T-helper 2 cell treated with Interferon-gamma antibody and Interleukin-4, amounts not matched to agents 100 ng/mL and 5 ng/mL, for 36 hours (primary cell): ENCODE data around the gene PPIG. TPM values are rescaled to one million over a fixed set of nuclear protein-coding genes. Genes with fewer than 3 reads are reported as not detected.
"Not testable (repeated sequence)": the region's sequence is repeated elsewhere in the genome, so short reads cannot be mapped to it uniquely, and the experiment has no call there.

Source experiments
- intact Hi-C: fragments of 100-400 bp; cut with micrococcal nuclease; formaldehyde crosslinking; loops from one replicate; pipeline ENCODE4 v1.15.1; 2023
- total RNA-seq: library from RNA; stranded (reverse); gene quantifications from 2 replicates; pipeline ENCODE4 v1.2.3, GENCODE V29; 2022

PPIG gene
- 51.9 and 55.0 TPM in 2 replicates for total RNA-seq

DNA sequence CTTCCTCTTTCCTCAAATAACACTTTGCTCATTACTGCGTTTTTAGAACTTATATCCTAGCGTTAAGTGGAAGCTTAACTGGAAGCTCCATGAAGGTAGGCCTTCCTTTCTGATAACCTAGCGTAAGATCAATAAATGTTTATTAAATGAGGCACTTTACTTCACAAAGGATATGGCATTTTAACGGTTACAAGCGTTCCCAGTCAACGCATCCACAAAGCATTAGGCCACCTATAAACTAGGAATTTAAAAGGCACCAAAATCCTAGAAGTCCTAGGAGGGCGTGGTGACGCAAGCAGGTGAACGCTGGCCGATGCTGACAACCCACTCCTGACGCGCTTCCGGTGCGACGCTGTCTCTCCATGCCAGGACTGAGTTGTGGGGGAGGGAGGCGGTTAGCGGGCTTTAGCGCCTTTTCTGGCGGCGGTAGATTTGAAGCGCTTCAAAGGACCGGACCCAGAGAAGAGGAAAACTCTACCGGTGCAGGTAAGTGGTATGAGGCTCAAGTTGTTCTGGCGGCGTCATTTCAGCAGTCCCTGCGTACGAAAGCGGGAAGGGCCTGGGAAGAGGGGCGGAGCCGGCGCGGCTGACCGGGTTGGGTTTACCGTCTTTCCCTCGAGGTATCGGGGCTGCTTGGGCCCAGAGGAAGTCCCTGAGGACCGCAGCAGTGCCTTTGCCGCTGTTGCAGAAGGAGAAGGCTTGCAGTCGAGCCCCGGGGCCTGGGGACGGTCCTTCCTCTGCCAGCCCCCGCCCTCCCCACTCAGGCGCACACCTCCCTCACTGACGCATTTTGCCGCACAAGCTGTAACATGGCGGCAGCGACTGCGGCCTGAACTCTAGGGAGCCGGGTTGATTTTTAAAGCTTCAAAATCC lies at the start of gene PPIG:
Gene PPIG, plus strand, starts transcription at position 347 of the 873 bp plus-strand sequence. CDS start 19,691 bp downstream, outside the sequence.
- intact Hi-C loops = loop anchor here (1.0 to 2.0 kb wide), 3 partner anchors 11 to 221 kb away; partner anchors contain the start of genes CFAP210, FASTKD1, LRP2 and PHOSPHO2

DNA sequence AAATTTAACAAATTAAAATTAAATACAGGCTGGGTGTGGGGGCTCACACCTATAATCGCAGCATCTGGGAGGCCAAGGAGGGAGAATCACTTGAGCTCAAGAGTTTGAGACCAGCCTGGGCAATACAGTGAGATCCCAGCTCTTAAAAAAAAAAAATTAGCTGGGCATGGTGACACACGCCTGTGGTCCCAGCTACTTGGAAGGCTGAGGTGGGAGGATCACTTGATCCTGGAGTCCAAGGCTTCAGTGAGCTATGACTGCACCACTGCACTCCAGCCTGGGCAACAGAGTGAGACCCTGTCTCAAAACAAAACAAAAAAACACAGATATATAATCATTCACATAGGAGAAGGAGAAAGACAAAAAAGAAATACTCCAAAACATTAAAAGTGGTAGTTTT lies 44.7 kb upstream of the PPIG start:
- intact Hi-C loops = not testable (repeated sequence)

DNA sequence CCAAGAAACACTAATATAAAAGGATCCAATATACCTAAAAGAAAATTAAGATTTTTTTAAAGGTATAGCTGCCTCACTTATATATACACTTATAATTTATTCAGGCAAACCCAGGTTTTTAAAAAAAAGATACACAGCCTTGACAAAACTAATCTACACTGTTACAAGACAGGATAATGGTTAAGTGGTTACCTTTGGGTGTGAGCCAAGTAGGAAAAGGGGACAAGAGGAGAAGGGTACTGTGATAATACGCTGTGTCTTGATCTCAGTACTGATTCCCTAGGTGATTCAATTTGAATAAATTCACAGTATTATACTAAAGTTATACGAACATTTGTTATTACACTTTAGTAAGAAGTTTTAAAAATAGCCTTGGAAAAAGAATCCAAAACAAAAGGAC lies 44.0 kb upstream of the PPIG start:
- intact Hi-C loops = no loop called here

DNA sequence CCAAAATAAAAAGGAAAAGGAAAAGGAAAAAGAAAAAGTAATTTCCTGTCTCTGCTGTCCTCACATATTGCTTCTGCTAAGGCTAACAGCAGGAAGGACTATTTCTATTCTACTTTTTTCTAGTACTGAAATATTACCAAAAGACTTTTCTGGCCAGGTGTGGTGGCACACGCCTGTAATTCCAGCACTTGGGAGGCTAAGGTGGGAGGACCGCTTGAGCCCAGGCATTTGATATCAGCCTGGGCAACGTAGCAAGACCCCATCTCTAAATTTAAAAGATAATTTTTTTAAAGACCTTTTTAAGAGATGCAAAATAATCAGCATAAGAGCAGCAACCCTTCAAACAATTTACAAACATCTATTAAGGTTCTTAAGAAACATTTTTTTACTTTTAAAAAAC lies 41.7 kb upstream of the PPIG start:
- intact Hi-C loops = no loop called here

DNA sequence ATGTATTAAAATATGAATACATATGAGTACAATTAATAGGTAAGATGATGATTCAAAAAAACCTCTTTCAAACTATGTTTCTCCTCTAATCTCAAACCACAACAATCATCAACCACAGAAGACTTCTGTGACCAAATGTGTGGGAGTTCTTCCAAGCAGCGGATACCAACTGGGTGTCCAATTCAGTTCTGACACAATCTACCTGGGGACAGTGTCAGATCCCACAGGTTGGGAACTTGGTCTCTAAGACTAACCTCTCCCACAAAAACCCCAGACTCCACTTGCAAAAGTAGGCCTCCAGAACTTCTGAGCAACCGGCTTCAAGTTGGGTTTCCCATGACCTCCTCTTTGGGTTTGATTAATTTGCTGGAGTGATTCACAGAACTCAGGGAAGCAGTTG lies 37.4 kb upstream of the PPIG start:
- intact Hi-C loops = no loop called here

DNA sequence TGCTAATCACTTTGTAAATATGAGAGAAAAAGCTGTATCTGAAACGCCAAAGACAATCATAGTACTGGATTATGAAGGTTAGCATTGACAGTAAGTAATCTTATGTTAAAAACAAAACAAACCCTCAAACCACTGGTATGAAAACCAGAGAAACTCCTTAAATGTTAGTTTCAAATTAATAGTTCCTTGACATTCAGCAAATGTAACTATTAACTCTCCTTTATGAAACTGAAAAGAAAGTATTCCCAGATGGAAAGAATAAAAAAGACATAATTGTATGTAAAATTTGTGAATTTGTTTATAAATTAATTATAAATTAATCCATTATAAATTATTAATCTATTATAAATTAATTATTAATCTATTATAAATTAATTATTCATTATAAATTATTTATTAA lies 22.8 kb upstream of the PPIG start:
- intact Hi-C loops = loop anchor here (5.0 kb wide), 2 partner anchors 99 to 584 kb away; no protein-coding TSS in a partner anchor

DNA sequence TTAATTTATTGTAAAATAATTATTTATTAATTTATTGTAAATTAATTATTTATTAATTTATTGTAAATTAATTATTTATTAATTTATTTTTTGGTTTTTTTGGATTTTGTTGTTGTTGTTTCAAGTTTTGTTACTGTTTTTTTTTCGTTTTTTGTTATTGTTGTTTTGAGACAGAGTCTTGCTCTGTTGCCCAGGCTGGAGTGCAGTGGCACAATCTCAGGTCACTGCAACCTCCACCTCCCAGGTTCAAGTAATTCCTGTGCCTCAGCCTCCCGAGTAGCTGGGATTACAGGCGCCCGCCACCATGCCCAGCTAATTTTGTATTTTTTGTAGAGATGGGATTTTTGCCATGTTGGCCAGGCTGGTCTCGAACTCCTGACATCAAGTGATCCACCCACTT lies 22.1 kb upstream of the PPIG start:
- intact Hi-C loops = loop anchor here (5.0 kb wide), 2 partner anchors 100 to 585 kb away; no protein-coding TSS in a partner anchor

DNA sequence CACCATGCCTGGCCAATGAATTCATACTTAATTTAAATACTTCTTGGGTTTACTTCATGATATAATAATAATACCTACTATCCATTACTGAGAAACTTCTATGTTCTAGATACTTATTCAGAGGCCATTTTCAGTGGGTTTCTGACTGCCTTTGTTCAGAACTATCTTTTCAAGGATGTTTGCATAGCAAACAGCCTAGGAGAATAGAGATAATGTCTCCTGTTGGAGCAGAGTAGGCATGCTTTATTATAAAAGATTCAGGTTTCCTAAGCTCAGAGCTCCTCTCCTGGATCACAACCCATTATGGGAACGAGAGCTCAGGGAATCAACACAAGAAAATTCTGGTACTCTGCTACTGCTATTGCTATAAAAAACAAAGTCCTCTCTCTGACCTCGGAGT lies 21.6 kb upstream of the PPIG start:
- intact Hi-C loops = loop anchor here (5.0 kb wide), 2 partner anchors 100 to 585 kb away; no protein-coding TSS in a partner anchor

DNA sequence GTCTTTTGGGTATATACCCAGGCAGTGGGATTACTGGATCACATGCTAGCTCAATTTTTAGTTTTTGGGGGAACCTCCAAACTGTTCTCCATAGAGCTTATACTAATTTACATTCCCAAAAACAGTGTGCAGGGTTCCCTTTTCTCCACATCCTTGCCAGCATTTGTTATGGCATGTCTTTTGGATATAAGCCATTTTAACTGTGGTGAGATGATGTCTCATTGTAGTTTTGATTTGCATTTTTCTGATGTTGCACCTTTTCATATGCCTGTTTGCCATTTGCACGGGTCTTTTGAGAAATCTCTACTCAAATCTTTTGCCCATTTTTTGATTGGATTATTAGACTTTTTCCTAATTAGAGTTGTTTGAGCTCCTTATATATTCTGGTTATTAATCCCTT lies 18.5 kb upstream of the PPIG start:
- intact Hi-C loops = no loop called here

DNA sequence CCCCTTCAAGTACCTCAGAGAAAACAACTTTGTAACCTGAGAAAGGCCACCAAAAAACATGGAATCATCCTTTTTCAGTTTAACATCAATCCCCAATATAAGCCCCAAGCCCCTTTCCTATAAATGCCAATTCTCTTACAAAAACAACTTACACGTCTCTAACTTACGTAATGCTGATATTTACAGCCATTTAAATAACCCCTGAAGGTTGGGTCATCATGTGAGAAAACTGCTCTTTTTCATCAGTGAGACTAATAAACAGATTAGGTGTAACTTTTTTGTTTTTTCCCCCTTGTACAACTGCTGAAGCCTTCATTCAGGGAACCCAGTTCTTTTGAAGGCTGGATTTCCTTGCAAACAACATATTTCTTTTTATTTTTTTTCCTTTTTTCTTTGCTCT lies 14.2 kb upstream of the PPIG start:
- intact Hi-C loops = loop anchor here (5.0 kb wide), 1 partner anchor 93 kb away; the partner anchor contains the start of gene BBS5

DNA sequence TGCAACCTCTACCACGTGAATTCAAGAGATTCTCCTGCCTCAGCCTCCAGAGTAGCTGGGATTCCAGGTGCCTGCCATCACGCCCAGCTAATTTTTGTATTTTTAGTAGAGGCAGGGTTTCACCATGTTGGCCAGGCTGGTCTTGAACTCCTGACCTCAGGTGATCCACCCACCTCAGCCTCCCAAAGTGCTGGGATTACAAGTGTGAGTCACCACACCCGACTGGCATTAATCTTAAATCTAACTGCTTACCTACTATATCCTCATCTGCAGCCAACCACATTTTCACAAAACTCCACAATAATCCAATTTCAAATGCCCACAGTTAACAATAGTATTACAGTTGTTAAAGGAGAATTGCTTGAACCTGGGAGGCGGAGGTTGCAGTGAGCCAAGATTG lies 13.4 kb upstream of the PPIG start:
- intact Hi-C loops = loop anchor here (5.0 kb wide), 1 partner anchor 93 kb away; the partner anchor contains the start of gene BBS5

DNA sequence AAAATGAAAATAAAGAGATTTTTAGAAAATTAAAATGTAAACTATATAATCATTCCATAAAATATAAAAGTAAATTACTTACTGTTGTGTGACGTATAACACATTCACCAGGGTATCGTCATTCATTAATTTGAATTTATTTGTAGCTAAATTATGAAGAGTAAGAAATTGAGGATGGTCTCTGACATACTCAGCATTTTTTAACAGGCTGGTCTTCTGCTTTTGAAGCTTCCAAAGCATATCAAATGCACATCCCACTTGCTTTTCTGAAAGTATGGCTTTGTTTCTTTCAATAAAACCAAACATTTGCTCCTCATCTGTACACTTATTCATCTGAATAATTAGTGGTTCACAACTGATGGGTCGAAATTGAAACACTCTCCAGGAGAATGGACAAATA lies 12.6 kb upstream of the PPIG start:
- intact Hi-C loops = loop anchor here (5.0 kb wide), 1 partner anchor 94 kb away; the partner anchor contains the start of gene BBS5

DNA sequence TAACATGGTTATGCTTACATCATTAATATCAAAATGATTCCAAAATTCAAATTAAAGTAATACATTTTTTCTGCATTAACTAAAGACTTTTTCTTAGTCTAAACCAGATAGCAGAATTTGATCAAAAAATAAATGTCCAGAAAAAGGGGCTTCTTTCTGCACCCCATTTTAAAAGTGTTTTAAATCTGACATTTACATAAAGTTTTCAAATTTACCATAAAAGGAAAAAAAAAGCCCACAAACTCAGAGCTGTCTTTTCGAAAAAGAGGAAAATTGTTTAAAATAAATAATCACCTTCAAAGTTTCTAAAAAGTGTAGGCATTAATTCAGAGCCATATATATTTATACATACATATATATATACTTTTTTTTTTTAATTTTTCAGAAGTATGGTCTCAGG lies 12.0 kb upstream of the PPIG start:
- intact Hi-C loops = loop anchor here (2.0 to 5.0 kb wide), 2 partner anchors 95 to 255 kb away; partner anchors contain the start of genes BBS5 and UBR3

DNA sequence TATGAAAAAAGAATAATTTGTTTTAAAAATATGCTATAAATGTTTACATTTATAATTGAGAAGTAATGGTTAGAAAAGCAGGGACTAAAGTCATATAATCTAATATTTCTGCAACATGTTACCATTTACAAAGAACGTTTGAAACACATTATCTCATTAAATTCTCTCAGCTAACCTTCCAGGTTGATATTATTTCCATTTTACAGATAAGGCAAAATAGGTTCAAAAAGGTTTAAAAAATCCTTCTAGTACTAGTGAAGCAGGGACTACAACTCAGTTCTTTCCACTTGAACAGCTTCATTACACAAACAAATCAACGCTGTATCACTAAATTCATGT lies 11.4 kb upstream of the PPIG start:
- intact Hi-C loops = loop anchor here (1.0 to 5.0 kb wide), 5 partner anchors 12 to 254 kb away; partner anchors contain the start of genes BBS5, CFAP210, PHOSPHO2 and PPIG

DNA sequence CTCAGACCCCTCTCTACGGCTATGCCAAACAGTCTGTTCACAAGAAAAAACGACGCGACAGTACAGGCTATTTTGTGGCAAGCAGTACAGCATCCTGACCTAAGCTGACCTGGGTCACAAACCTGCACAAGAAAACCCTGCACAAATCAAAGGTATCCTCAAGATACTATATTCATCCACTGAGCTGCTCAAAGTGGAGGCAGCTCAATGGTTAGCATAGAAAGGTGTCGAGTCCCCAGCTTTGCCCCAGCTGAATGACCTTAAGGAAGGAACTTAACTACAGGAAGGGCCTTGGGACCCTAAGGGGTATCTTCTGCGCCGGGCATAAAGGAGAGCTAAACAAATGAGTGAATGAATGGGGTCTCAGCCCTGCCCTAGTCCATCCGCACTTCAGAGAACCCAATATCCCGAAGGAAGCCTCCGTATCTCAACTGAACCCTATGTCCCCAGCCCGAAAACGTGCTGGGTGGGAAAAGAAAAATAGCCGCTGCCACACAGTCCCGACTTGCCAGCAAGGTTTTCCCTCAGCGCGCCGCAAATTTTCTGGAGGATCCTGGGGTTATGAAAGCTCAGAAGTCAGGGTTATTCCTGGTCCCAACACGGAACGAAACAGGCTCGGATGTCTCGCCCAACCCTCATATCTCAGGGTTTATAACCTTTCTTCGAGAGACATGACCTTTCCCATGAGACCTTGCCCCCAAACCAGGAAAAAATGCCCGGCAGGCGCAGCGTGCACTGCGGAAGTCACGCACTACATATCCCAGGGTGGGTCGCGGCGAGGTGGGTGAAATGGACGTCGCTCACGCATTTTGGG lies 10.8 kb upstream of the PPIG start, which contains the start of gene FASTKD1:
Gene FASTKD1, minus strand, starts transcription at position 706 of the 814 bp plus-strand sequence. CDS start 1,836 bp downstream, outside the sequence.
- intact Hi-C loops = loop anchor here (1.0 to 5.0 kb wide), 5 partner anchors 11 to 253 kb away; partner anchors contain the start of genes BBS5, CFAP210, PHOSPHO2 and PPIG

DNA sequence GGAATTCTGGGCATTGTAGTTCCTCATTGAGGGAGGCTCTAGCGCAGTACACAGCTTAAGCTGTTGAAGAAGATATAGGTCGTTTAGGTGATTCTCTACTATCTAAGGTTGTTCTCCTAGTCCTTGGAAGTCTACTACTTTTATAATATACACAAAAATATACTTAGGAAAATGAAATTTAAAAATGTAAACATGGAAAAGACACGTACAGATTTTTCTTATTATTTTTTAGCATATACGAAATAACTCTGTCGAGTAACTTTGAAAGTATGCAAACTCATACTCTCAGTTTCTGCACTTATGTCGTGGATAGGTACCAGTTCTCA lies 10.2 kb upstream of the PPIG start:
- intact Hi-C loops = loop anchor here (1.0 to 5.0 kb wide), 5 partner anchors 10 to 253 kb away; partner anchors contain the start of genes BBS5, CFAP210, PHOSPHO2 and PPIG

DNA sequence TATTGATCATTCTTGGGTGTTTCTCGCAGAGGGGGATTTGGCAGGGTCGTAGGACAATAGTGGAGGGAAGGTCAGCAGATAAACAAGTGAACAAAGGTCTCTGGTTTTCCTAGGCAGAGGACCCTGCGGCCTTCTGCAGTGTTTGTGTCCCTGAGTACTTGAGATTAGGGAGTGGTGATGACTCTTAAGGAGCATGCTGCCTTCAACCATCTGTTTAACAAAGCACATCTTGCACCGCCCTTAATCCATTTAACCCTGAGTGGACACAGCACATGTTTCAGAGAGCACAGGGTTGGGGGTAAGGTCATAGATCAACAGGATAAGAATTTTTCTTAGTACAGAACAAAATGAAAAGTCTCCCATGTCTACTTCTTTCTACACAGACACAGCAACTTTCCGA lies 9.6 kb upstream of the PPIG start:
- intact Hi-C loops = loop anchor here (5.0 kb wide), 1 partner anchor 97 kb away; the partner anchor contains the start of gene BBS5

DNA sequence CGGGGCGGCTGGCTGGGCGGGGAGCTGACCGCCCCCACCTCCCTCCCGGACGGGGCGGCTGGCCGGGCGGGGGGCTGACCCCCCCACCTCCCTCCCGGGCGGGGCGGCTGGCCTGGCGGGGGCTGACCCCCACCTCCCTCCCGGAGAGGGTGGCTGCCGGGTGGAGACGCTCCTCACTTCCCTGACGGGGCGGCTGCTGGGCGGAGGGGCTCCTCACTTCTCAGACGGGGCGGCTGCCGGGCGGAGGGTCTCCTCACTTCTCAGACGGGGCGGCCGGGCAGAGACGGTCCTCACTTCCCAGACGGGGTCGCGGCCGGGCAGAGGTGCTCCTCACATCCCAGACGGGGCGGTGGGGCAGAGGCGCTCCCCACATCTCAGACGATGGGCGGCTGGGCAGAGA lies 8.9 kb upstream of the PPIG start:
- intact Hi-C loops = not testable (repeated sequence)

DNA sequence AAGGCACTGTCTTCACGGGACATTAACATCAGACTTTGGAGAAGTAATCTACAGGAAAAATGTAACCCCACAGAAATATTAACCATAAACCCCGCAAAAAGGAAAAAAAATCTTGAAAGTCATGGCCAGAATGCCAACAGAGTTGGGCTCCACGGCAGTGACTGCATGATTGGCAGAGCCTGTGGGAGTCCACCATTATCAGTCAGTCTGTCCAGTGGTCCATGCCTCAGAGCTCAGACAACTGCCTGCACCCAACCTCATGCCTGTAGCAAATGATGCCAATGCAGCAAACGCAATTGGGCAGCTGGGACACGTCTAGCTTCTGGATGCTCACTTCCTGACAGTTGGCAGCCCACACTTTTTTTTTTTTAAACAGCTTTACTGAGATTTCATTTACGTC lies 5.1 kb upstream of the PPIG start:
- intact Hi-C loops = no loop called here

DNA sequence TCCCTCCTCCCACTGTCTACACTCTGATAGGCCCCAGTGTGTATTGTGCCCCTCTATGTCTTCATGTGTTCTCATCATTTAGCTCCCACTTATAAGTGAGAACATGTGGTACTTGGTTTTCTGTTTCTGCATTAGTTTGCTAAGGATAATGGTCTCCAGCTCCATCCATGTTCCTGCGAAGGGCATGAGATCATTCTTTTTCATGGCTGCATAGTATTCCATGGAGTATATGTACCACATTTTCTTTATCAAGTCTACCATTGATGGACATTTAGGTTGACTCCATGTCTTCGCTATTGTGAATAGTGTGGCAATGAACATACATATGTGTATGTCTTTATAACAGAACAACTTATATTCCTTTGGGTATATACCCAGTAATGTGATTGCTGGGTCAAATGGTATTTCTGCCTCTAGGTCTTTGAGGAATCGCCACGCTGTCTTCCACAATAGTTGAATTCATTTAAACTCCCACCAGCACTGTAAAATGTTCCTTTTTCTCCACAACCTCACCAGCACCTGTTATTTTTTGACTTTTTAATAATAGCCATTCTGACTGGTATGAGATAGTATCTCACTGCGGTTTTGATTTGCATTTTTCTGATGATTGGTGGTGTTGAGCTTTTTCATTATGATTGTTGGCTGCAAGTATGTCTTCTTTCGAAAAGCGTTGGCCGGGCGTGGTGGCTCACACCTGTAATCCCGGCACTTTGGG lies 1.4 kb upstream of the PPIG start:
- intact Hi-C loops = not testable (repeated sequence)

DNA sequence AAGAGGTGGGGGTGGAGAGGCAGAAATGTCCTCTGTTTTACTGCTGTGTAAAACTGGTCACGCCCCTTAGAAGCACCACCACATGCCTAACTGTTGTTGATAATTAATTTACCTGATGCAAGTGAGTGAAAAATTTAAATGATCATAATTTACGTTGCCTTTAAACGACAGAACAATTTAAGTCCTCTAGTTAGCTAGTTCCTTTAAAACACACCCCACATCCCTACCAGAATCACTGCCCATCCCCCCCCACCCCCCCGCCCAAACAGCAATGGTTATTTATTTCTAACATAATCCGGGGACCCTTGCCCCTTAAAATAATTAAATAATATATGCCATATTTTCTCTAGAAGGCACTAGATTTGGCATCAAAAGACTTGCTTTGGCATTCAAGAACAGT lies 633 bp upstream of the PPIG start:
- intact Hi-C loops = no loop called here
